Sigmoid colon (tissue), 7 donors: ENCODE data around the gene TBC1D21. TPM values are rescaled to one million over a fixed set of nuclear protein-coding genes. Genes with fewer than 3 reads are reported as not detected.

Experiments used
- DNase-seq: peaks from one replicate; pipeline ENCODE4 v3.0.0-alpha.2; 2019
- H3K27ac ChIP-seq, 4 donors: fragments of 200-600 bp; sonication (generic); one replicate each; pipeline ENCODE4 v1.5.1; 2016 to 2019; ENCODE audit warnings: mild to moderate bottlenecking in 1 of 4
- H3K27me3 ChIP-seq, 3 donors: fragments of 200-600 bp; sonication (generic); one replicate each; pipeline ENCODE4 v1.5.1; 2019; ENCODE audit warnings: mild to moderate bottlenecking in 1 of 3
- H3K36me3 ChIP-seq, 4 donors: fragments of 200-600 bp; sonication (generic); one replicate each; pipeline ENCODE4 v1.5.1; 2016 to 2019
- H3K4me1 ChIP-seq, 4 donors: fragments of 200-600 bp; sonication (generic); one replicate each; pipeline ENCODE4 v1.5.1; 2017 to 2019
- H3K4me3 ChIP-seq, 4 donors: fragments of 200-600 bp; sonication (generic); one replicate each; pipeline ENCODE4 v1.5.1; 2017 to 2019; ENCODE audit warnings: mild to moderate bottlenecking in 2 of 4, moderate library complexity in 1 of 4
- H3K9me3 ChIP-seq, 4 donors: fragments of 200-600 bp in 3 of 4; sonication (generic) in 3 of 4; one replicate each; pipeline versions ENCODE4 v1.5.1 to v1.6.1; 2013 to 2019
- CTCF ChIP-seq, 4 experiments: fragments of 450-650 bp in 3 of 4; fragments of 200-600 bp in 1 of 4; IDR thresholded peaks; one replicate each; pipeline ENCODE4 v1.5.1; 2016 to 2019; ENCODE audit warnings: antibody characterized with exemption in 4 of 4, mild to moderate bottlenecking in 3 of 4, moderate library complexity in 2 of 4
- EP300 ChIP-seq, 4 donors: sonication (generic); formaldehyde crosslinking; IDR thresholded peaks; one replicate each; pipeline ENCODE4 v1.6.1; 2017; ENCODE audit warnings: antibody characterized with exemption in 4 of 4
- POLR2A ChIP-seq, 2 donors: fragments of 450-650 bp; IDR thresholded peaks; one replicate each; pipeline ENCODE4 v1.6.1; 2016; ENCODE audit warnings: antibody characterized with exemption in 2 of 2, mild to moderate bottlenecking in 2 of 2, moderate library complexity in 2 of 2
- POLR2AphosphoS5 ChIP-seq, 4 donors: sonication (generic); formaldehyde crosslinking; IDR thresholded peaks; one replicate each; pipeline ENCODE4 v1.6.1; 2017; ENCODE audit warnings: antibody characterized with exemption in 4 of 4
- WGBS, 2 donors: extraction: QIAGEN DNeasy Blood & Tissue Kit; methylation state at CpG; one replicate each; pipeline ENCODE4 v1.1.7; 2013; 5-methylcytosine and 5-hydroxymethylcytosine counted together
- intact Hi-C: fragments of 100-400 bp; cut with DNase I; formaldehyde crosslinking; loops from one replicate; pipeline ENCODE4 v1.15.1; 2023
- polyA plus RNA-seq, 3 donors: library from polyadenylated mRNA; stranded (reverse); fragments of 200-250 nt; gene quantifications; one replicate each; pipeline ENCODE4 v1.2.3, GENCODE V29; 2013
- total RNA-seq, 4 donors: library from RNA; depleted of rRNA; stranded (reverse); fragments of >200 nt; gene quantifications; one replicate each; pipeline ENCODE4 v1.1.0, GENCODE V29; 2016
- donor health status: healthy with polysubstance abuse.
- donor health status: Bipolar disorder and iron deficiency.
- donor health status: healthy.

Gene TBC1D21
- total and polyA plus RNA-seq, 7 donors = not detected

DNA sequence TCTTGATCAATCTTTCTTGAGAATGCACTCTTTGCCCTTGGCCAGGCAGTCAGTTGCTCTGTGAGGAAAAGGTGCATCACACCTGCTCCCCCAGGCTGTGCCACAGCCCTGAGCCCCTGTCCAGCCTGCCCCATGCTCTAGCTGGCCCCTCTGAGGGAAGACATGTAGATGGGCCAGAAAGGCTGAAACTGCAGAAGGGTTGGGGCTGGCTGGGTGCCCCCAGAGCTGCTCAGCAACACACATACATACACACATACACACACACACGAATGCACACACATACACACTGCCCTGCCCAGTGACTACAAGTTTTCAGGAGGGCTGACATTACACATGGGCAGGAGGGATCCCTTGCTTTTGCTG, 16.4 kb downstream of the TBC1D21 start:
- TF ChIP-seq CTCF (IDR thresholded peaks at IDR 0.05) = no peak
- TF ChIP-seq POLR2AphosphoS5 (IDR thresholded peaks at IDR 0.05) = no peak
- no peak for DNase-seq
- Histone ChIP-seq H3K36me3 (no peaks in the 10 kb centered on the region), H3K4me1 (no peaks in the 10 kb centered on the region), H3K4me3 (no peak overlapping the region), H3K27ac (no peak overlapping the region), H3K27me3 (peaks cover 0 to 4% (median 3%) of the 10 kb centered on the region in 3 donors), H3K9me3 (no peaks in the 10 kb centered on the region)
- intact Hi-C loops = no loop called here
- whole genome bisulfite sequencing, 2 donors = 33 to 58% methylated on average over 1 of the region's 1 CpG

DNA sequence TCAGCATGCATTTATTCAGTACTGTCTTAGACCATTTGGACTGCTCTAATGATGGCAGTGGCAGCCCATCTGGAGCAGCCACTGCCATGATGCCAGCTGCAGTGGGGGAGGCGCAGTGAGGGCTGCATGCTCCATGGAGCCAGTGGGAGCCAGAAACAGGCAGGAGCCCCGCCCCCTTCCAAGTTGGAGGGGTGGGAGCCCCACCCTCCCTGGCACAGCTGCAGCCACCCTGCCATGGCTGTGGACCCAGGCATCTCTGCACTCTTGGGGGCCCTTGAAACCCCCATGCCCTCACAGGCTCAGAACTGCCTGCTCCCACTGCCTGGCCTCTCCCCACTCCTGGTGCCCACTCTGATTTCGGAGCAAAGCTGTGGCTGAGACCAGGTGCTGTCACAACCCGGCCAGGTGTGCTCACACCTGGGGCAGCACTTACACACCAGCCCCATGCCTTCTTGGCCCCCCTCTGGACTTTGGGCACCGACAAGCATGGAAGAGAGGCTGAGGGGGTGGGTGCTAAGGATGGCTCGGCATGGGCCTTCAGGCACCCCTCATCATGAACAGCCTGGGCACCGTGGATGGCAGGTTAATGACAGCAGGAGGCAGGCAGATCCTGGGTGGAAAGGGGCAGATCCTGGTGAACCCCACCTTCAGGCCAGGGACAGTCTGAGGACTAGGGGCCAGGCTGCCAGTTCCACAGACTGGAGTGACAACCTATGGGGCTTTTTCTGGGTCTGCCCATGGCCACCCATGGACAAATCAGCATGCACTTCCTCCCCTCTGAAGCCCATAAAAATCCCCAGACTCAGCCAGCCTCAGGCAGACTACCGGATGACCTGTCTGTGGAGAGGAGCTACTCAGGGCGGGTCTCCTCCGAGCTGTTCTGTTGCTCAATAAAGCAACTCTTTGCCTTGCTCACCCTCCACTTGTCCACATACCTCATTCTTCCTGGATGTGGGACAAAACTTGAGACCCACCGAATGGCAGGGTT, 18.3 kb downstream of the TBC1D21 start:
- TF ChIP-seq EP300 (IDR thresholded peaks at IDR 0.05) (no peak), POLR2A (IDR thresholded peaks at IDR 0.05) (no peak), POLR2AphosphoS5 (IDR thresholded peaks at IDR 0.05) (no peak), CTCF (IDR thresholded peaks at IDR 0.05) (no peak)
- intact Hi-C loops = no loop called here
- Histone ChIP-seq H3K4me1 (no peaks in the 10 kb centered on the region), H3K4me3 (no peak overlapping the region), H3K27me3 (peaks cover 0 to 7% (median 4%) of the 10 kb centered on the region in 3 donors), H3K9me3 (no peaks in the 10 kb centered on the region), H3K36me3 (no peaks in the 10 kb centered on the region), H3K27ac (no peak overlapping the region)
- peak; percentile 32 for DNase-seq
- WGBS, 2 donors = 81 to 88% methylated on average over 11 of the region's 11 CpGs

- 91 to 97% methylated on average over 13 of the region's 13 CpGs for WGBS, 2 donors
- Histone ChIP-seq H3K4me3 (no peak overlapping the region), H3K36me3 (no peaks in the 10 kb centered on the region), H3K27ac (no peak overlapping the region), H3K27me3 (peaks cover 0 to 7% (median 4%) of the 10 kb centered on the region in 3 donors), H3K9me3 (no peaks in the 10 kb centered on the region), H3K4me1 (no peaks in the 10 kb centered on the region)
- DNase-seq = no peak
- TF ChIP-seq CTCF (IDR thresholded peaks at IDR 0.05) (no peak), POLR2AphosphoS5 (IDR thresholded peaks at IDR 0.05) (no peak)
- intact Hi-C loops = no loop called here
These were observed 19.3 kb downstream of the TBC1D21 start for GRCh38 chr15:73892446-73893226.

- Histone ChIP-seq H3K27me3 (peaks cover 0 to 7% (median 4%) of the 10 kb centered on the region in 3 donors), H3K27ac (no peak overlapping the region), H3K9me3 (no peaks in the 10 kb centered on the region), H3K4me1 (no peaks in the 10 kb centered on the region), H3K36me3 (no peaks in the 10 kb centered on the region), H3K4me3 (no peak overlapping the region)
- intact Hi-C loops = no loop called here
- WGBS, 2 donors = 85 to 88% methylated on average over 12 of the region's 12 CpGs
- no peak for DNase-seq
- no peak for TF ChIP-seq POLR2A (IDR thresholded peaks at IDR 0.05)
- TF ChIP-seq CTCF (IDR thresholded peaks at IDR 0.05) = no peak
- no peak for TF ChIP-seq EP300 (IDR thresholded peaks at IDR 0.05)
- TF ChIP-seq POLR2AphosphoS5 (IDR thresholded peaks at IDR 0.05) = no peak
These were observed 20.9 kb downstream of the TBC1D21 start for GRCh38 chr15:73894133-73894814.
